NCI-H2196 (cell line): ENCODE results near the gene REN.
A peak's percentile ranks its signal among the peaks of the same experiment; 100 is the strongest.

Source experiments
- DNase-seq: peaks from one replicate; lab custom pipeline; 2025; ENCODE audit not compliant: unreplicated experiment; lab: John Stamatoyannopoulos, UW

The REN gene

DNA sequence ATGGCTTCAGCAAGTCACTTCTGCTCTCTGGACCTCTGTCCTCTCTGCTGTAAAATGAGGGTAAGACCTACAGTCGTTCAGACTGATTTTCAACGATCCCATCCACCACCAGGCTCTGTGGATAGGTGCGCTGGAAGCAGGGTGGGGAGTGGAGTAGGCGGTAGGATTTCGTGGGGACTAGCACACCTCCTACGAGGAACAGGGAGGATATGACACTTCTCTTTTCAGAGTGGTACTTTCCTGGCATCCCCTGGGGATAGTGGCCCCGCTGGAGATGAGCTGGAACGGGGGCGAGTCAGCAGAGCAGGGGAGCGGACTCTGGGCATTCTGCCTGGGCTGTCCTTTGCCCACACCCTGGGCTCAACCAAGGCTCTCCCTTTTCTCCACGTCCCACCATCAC lies 32.0 kb downstream of the REN start:
- DNase-seq, result no peak

DNA sequence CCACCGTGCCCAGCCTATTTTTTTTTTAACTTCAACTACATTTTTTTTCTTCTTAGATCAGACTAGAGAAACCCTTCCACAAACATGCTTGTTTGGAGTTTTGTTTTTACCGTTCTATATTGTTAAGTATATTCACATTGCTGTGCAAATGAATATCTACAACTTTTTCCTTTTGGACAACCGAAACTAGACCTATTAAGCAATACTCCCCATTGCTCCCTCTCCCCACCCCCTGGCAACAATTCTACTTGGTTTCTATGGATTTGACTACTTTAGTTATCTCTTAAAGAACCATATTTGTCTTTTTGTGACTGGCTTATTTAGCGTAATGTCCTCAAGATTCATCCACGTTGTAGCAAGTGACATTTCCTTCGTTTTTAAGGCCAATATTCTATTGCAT lies 33.4 kb downstream of the REN start:
- no peak for DNase-seq

- DNase-seq, result no peak
These were observed 34.2 kb downstream of the REN start for GRCh38 chr1:204131978-204132377.

DNA sequence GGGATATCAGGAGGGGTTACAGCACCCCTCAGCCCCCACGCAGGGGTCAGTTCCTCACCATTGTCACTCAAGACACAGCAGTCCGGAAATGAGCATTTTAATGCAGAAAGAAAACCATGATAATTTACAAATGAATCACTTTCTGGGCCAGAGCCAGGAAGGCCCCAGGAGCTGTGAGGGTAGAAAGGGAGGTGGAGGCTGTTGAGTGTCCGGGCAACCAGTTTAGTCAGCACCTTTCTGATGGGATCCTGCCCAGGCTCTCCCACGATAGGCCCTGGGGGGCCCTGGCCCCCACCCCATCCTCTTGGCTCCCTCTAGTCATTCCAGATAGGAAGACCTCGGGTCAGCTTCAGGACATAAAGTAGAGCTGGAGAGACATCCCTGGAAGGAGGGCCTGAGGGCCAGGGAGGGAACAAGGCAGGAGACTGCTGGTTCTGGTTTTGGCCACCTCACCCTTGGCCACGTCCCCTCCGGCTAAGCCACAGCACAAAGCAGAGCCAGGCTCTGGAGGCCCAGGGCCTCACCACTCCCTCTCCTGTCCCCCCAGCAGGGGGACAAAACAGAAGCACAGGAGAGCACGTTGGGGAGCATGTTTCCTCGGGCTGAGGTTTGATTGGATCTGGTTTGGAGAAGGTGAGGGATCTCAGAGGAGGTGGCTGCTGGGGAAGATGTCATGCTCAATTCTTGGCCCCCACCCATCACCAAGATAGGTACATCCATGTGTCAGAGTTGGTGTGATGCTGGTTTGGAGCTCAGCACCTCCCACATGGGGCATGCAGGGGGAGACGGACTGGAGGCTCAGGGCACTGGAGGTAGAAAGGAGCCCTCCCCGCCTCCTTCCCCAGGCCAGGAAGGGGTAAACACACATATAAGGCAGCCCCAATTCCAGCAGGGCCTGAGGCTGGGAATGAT lies 34.9 kb downstream of the REN start:
- no peak for DNase-seq

DNA sequence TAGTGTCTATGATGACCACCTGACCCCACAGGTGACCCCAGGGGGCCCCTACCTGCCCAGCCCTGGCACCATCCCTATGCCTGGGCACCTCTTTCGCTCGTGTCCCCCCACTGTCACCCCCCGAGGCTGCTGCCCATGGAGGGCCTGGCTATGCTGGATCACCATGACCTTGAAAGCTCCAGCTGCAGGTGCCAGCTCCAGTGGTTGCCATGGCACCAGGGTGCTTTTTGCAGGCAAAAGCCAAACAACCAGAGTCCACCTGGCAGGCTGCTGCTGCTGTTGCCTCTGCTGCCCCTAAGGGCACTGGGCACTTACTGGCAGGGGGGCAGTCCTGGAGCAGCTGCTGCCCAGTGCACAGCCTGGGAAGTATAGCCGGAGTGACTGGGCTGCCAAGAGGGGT lies 36.0 kb downstream of the REN start:
- DNase-seq, result peak; percentile 86

DNA sequence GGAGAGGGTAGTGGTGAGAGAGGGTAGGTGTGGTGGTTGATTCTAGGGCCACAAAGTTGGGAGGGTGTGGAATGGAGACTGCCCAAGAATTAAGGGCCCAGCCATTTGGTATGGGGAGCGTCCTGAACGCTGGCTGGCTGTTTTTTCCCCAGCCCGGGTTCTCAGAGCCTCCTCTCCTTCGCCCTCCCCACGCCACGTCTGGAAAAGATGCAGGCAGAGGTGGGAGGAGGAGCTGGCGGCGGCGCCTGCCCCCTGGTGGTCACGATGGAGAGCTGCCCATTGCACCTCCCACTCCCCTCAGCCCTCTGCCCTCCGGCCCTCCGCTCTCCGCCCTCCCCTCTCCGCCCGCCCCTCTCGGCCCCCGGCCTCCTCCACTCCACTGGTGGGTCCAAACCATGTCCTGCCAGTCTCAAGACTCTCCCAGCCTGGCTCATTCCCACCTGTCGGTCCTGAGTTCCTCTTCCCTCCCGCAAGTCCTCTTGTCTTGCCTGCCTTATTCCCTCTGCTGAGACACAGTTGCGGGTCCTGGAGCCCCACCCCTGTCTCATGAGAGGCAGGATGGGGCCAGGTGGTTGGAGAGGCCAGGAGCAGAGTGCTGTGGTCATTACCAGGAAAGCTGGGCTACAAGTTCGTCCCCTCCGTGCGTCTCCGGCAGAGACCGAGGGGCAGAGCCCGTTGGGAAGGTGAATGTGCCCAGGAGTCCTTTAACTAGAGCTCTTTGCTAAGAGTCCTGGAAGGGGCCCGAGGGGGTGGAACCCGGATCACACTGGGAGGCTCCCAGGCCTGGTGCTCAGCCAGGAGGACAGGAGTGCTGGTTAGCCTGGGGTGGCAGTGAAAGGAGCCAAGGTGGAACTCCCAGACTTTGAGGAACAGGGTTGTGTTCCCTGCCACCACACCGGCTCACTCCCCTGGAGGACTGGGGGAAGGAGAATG lies 36.9 kb downstream of the REN start:
- DNase-seq, result peak; percentile 74

DNA sequence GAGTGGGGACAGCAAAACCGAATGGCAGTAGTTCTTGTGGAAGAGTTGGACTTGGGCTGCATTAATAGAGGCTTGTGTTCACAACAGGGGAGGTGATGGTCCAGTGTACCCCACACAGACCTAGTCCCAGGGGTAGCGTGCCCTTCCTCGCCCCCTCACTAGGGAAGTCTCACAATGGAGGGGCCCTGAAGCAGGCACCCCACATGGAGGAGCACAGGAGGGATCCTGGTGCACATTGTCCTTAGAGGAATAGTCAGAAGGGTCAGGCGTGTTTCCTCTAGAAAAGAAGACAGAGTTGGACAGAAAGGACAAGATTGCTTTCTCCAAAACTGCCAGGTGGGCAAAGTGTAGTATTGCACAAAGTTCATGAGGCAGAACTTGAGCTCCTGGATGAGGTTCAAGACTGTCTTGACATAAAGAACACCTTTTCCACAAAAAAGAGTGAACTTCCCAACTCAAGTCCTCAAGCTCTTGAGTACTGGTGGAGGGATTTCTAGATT lies 37.6 kb downstream of the REN start:
- DNase-seq, result no peak

DNA sequence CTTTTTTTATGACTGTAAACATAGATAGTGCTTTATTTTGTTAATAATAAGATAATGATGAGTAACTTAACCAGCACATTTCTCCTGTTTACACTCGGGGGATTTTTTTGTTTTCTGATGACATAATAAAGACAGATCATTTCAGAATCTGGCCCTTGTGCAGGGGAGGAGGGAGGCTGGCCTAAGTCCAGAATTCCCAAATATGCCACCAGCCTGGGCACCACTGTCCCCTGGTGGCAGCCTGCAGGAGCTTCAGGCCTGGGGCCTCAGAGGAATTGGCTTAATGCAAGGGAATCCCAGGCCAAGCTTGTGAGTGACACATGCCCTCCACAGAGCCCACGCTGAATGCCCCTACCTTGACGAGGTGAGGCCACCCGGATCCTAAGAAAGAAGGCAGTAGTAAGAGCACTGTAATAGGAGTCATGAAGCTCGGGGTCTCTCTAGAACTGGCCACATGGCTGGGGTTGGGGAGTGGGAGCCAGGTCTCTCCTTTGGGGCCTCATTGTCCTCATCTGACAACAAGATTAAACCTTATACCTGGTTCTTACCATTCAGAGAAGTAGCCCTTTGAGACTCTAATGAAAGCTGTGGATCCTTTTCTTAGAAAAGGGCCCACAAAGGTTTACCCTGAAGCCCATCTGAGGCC lies 38.4 kb downstream of the REN start:
- DNase-seq, result peak; percentile 87

DNA sequence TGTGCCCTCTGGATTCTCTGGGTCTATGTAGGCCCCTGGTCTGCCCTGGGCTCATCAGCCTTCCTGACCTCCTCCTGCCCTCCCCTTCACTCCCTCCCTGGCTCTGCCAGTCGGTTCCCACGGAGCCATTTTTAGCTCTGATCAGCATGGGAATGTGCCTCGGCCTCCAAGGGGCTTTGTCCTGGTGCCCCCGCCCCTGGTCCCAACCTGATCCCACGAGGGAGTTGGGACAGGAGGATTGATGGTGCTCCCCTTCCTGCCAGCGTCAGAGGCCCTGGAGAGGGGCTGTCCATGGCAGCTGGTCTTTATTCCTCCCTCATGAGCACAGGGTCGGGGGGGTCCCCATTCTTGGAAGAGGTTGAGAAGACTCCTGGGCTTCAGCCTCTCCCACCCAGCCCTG lies 39.2 kb downstream of the REN start:
- DNase-seq, result no peak

DNA sequence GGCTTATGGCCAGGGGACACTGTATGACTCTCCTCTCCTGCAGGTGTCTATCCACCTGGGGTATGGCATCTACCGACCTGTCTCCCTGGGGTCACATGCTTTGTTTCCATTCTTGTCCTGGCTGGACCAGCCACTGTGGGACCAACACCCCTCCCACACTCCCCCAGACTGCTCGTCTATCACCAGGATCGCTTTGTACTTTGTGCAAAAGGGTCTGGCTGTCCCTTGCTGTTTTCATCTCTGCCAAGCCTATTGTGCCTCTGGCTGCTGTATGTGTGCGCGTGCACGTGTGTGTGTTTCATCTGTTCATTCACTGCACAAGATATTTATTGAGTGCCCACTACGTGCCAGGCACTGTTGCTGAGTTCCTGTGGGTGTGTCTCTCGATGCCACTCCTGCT lies 39.8 kb downstream of the REN start:
- no peak for DNase-seq

- DNase-seq, result no peak
These were observed 40.3 kb downstream of the REN start for GRCh38 chr1:204125759-204126351.

- no peak for DNase-seq
These were observed 41.5 kb downstream of the REN start for GRCh38 chr1:204124639-204125038.

- no peak for DNase-seq
These were observed 42.8 kb downstream of the REN start for GRCh38 chr1:204123376-204123775.

GRCh38 chr1:204121840-204122555 lies 44.1 kb downstream of the REN start:
- no peak for DNase-seq

GRCh38 chr1:204116539-204116938 lies 49.6 kb downstream of the REN start:
- no peak for DNase-seq

DNA sequence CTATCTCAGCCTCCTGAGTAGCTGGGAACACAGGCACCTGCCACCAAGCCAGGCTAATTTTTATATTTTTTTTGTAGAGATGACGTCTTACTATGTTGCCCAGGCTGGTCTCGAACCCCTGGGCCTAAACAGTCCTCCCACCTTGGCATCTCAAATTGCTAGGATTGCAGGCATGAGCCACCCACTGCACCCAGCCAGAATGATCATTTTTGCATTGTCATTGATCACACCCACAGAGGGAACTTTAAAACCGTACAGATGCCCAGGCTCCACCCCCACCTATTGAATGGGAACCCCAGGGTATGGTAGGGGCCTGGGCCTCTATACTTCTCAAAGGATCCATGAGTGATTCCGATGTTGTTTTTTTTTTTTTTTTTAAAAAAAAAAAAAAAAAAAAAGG lies 51.0 kb downstream of the REN start:
- no peak for DNase-seq

GRCh38 chr1:204114606-204115005 lies 51.5 kb downstream of the REN start:
- no peak for DNase-seq

- no peak for DNase-seq
These were observed 52.2 kb downstream of the REN start for GRCh38 chr1:204113896-204114295.

DNA sequence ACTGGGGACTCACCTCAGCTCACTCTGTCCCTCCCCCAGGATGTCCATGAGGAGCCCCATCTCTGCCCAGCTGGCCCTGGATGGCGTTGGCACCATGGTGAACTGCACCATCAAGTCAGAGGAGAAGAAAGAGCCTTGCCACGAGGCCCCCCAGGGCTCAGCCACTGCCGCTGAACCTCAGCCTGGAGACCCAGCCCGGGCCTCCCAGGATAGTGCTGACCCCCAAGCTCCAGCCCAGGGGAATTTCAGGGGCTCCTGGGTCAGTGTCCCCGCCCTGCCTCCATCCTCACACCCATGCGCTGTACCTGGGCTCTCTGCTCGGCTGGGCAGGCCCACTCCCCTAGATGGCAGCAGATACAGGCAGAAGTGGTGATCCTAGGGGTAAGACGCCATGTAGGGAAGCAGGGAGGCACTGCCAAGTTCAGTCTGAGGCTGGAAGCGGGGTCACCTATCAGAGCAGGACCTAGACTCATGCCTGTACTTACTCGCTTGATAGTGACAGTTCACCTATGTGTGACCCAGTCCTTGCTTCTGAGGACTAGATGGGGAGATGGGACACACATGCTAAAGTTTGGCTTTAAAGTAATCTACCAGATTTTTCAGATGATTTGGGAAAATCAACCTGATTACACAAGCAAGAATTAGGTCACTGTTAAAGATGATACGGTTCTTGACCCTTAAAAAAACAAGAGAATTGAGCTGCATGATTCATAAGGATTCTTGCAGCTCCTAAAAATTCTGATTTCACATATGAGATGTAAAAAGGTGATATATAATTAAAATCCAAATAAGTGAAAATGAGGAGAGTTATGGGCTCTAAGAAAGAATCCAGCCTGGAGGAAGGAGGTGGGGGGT lies 53.0 kb downstream of the REN start:
- no peak for DNase-seq
